Spinal cord (tissue), 10 donors: ENCODE results near the gene XYLT1. TPM values are rescaled to one million over a fixed set of nuclear protein-coding genes. Genes with fewer than 3 reads are reported as not detected.

Source experiments
- DNase-seq, 6 donors: peaks; one replicate each; pipeline versions ENCODE4 v3.0.0 to v3.0.0-alpha.2; 2013 to 2015; ENCODE audit warnings: low spot score in 6 of 6, low read depth in 4 of 6
- H3K27ac ChIP-seq: one replicate; pipeline ENCODE4 v1.5.1; 2013; ENCODE audit warnings: low read depth, low read length, control low read depth
- H3K27me3 ChIP-seq: one replicate; pipeline ENCODE4 v1.6.1; 2013; ENCODE audit warnings: low read length; ENCODE audit not compliant: control insufficient read depth, insufficient read depth
- H3K36me3 ChIP-seq: one replicate; pipeline ENCODE4 v1.6.1; 2013; ENCODE audit warnings: low read length; ENCODE audit not compliant: control insufficient read depth, insufficient read depth
- H3K4me1 ChIP-seq: one replicate; pipeline ENCODE4 v1.6.1; 2013; ENCODE audit warnings: low read length; ENCODE audit not compliant: control insufficient read depth, insufficient read depth
- H3K4me3 ChIP-seq: one replicate; pipeline ENCODE4 v1.5.1; 2013; ENCODE audit warnings: low read depth, low read length, control low read depth
- H3K9me3 ChIP-seq: one replicate; pipeline ENCODE4 v1.6.1; 2013; ENCODE audit warnings: low read length; ENCODE audit not compliant: control insufficient read depth, insufficient read depth
- WGBS: methylation state at CpG from one replicate; pipeline ENCODE4 v1.1.5; 2013; ENCODE audit warnings: missing lambda C conversion rate; ENCODE audit not compliant: insufficient coverage; 5-methylcytosine and 5-hydroxymethylcytosine counted together
- polyA plus RNA-seq, 2 donors: library from polyadenylated mRNA; unstranded; fragments of 120-200 nt; gene quantifications; one replicate each; pipeline ENCODE4 v1.2.1, GENCODE V29; 2013; ENCODE audit not compliant: insufficient read length in 2 of 2
- total RNA-seq, 2 donors: library from RNA; depleted of rRNA in 1 of 2; stranded (reverse); fragments of 120-200 nt in 1 of 2; fragments of >200 nt in 1 of 2; gene quantifications; one replicate each; pipeline versions ENCODE4 v1.2.3 to v1.2.4, GENCODE V29; 2013 to 2014
- donor health status: healthy.

XYLT1 gene
- total and polyA plus RNA-seq, 4 donors, result 13.0 to 17.0 (median 15.2) TPM

- H3K27ac ChIP-seq, result no peak overlapping the region
- 89% methylated on average over 4 of the region's 4 CpGs for WGBS
Measured at GRCh38 chr16:17330044-17330443, 140.7 kb downstream of the XYLT1 start.

GRCh38 chr16:17329391-17329790, 141.4 kb downstream of the XYLT1 start:
- H3K4me3 ChIP-seq, result no peak overlapping the region
- H3K36me3 ChIP-seq, result no peaks in the 10 kb centered on the region
- no peaks in the 10 kb centered on the region for H3K27me3 ChIP-seq
- no peak overlapping the region for H3K27ac ChIP-seq
- peaks cover 5% of the 10 kb centered on the region for H3K4me1 ChIP-seq
- no peak for DNase-seq
- H3K9me3 ChIP-seq, result no peaks in the 10 kb centered on the region
- WGBS, result 91% methylated on average over 4 of the region's 5 CpGs

More at GRCh38 chr16:17330044-17330443, 140.7 kb downstream of the XYLT1 start:
- no peak overlapping the region for H3K4me3 ChIP-seq
- no peaks in the 10 kb centered on the region for H3K9me3 ChIP-seq
- no peaks in the 10 kb centered on the region for H3K36me3 ChIP-seq
- DNase-seq, result peak in 1 of 6 donors; percentile 57
- no peaks in the 10 kb centered on the region for H3K27me3 ChIP-seq
- peaks cover 4% of the 10 kb centered on the region for H3K4me1 ChIP-seq

DNA sequence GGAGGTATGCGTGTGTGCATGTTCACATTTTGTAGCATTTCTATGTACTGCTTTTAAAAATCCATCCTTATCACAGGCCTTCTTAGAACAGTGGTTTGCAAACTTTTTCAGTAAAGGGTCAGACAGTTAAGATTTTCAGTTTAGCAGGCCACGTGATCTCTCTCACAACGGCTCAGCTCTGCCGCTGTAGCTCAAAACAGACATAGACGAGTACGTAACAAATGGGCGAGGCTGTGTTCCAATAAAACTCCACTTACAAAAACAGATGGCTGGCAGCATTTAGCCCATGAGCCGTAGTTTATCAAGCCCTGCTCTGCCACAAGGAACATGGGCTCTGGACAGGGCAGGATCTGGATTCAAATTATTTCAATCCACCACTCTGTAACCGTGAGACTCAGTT, 141.8 kb downstream of the XYLT1 start:
- H3K4me1 ChIP-seq, result peaks cover 9% of the 10 kb centered on the region
- DNase-seq, result peak in 2 of 6 donors; percentile 54 to 93
- no peaks in the 10 kb centered on the region for H3K9me3 ChIP-seq
- H3K4me3 ChIP-seq, result no peak overlapping the region
- no peaks in the 10 kb centered on the region for H3K27me3 ChIP-seq
- H3K27ac ChIP-seq, result no peak overlapping the region
- WGBS, result 44% methylated on average over 5 of the region's 9 CpGs
- no peaks in the 10 kb centered on the region for H3K36me3 ChIP-seq

DNA sequence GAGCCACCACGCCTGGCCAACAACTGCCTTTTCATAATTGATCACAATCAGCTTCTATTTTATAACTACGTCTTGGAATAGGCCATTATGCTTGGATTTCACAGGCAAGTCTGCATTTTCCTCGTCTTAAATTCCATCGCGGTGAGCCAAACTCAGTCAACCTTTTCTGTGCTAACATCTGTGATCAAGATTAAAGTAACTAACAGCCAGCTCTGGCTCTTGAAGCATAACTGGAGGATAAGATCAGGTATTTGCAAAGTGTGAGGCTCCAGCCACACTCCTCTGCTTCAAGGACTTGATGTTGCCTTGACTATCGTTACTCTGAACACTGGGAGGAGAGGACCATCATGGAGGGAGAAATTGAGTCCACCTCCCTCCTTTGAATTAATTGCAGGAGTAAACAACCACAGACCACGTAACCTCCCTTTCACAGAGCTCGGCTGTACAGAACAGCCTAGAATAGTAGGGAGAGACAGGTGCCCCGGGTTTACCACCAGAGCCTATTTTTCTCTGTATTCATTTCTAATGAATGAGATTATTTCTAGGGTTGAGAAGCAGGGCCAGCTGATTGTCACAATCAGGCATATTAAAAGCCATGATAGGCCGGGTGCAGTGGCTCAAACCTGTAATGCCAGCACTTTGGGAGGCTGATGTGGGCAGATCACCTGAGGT, 143.0 kb downstream of the XYLT1 start:
- Histone ChIP-seq H3K27me3 (no peaks in the 10 kb centered on the region), H3K9me3 (no peaks in the 10 kb centered on the region), H3K27ac (no peak overlapping the region), H3K4me1 (peaks cover 14% of the 10 kb centered on the region), H3K36me3 (no peaks in the 10 kb centered on the region), H3K4me3 (no peak overlapping the region)
- DNase-seq, result no peak
- WGBS, result 74% methylated on average over 4 of the region's 10 CpGs

GRCh38 chr16:17325476-17326143, 145.2 kb downstream of the XYLT1 start:
- H3K4me1 ChIP-seq, result peaks cover 11% of the 10 kb centered on the region
- DNase-seq, result no peak
- H3K4me3 ChIP-seq, result no peak overlapping the region
- WGBS, result 100% methylated on average over 1 of the region's 8 CpGs
- H3K36me3 ChIP-seq, result no peaks in the 10 kb centered on the region
- H3K9me3 ChIP-seq, result no peaks in the 10 kb centered on the region
- H3K27me3 ChIP-seq, result no peaks in the 10 kb centered on the region
- H3K27ac ChIP-seq, result no peak overlapping the region

DNA sequence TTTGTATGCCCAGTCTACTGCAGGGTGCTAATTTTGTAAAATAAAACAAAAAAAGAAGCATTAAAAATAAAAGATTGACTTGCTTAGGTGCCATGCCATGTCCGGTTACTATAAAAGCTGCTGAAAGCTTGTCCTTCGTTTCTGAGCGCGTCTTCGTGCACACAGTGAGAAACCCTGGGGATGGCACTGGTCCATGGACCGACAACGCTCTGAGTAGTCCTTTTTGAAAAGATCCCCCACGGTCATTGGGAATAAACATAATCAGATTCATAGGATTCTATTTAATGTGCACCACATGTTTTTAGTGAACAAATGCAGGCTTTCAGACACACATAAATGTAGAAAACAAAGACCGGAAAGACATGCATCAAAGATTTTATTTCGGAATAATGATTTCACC, 146.3 kb downstream of the XYLT1 start:
- Histone ChIP-seq H3K4me3 (no peak overlapping the region), H3K9me3 (no peaks in the 10 kb centered on the region), H3K27me3 (no peaks in the 10 kb centered on the region), H3K4me1 (peaks cover 11% of the 10 kb centered on the region), H3K36me3 (no peaks in the 10 kb centered on the region), H3K27ac (no peak overlapping the region)
- DNase-seq, result peak in 1 of 6 donors; percentile 45
- WGBS, result 36% methylated on average over 5 of the region's 10 CpGs

- Histone ChIP-seq H3K27me3 (no peaks in the 10 kb centered on the region), H3K4me1 (peaks cover 11% of the 10 kb centered on the region), H3K4me3 (no peak overlapping the region), H3K9me3 (no peaks in the 10 kb centered on the region), H3K36me3 (no peaks in the 10 kb centered on the region), H3K27ac (no peak overlapping the region)
- WGBS, result 24% methylated on average over 8 of the region's 10 CpGs
- peak in 4 of 6 donors; percentile 55 to 98 (median 66) for DNase-seq
Measured at GRCh38 chr16:17323171-17323570, 147.6 kb downstream of the XYLT1 start.

DNA sequence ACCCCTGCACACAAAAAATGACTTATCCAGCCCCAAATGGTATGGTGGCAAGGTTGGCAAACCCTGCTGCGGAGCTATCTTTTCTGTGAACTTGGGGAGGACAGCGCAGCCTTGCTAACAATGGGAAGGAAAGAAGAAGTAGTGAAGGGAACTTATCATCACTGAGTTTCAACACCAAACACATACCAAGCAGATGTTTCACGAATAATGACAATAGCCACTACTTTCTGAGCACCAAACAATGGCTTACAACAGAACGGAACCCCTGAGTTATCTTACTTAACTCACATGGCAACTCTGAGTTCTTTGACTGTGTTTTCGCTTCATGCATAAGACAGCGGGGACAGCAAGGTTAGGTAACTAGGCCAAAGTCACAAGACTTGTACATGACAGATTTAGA, 148.9 kb downstream of the XYLT1 start:
- WGBS, result 88% methylated on average over 4 of the region's 6 CpGs
- Histone ChIP-seq H3K36me3 (no peaks in the 10 kb centered on the region), H3K27ac (no peak overlapping the region), H3K9me3 (no peaks in the 10 kb centered on the region), H3K4me1 (peaks cover 11% of the 10 kb centered on the region), H3K27me3 (no peaks in the 10 kb centered on the region), H3K4me3 (no peak overlapping the region)
- DNase-seq, result no peak

GRCh38 chr16:17320009-17320408, 150.8 kb downstream of the XYLT1 start:
- no peak overlapping the region for H3K4me3 ChIP-seq
- DNase-seq, result no peak
- H3K4me1 ChIP-seq, result peaks cover 11% of the 10 kb centered on the region
- no peaks in the 10 kb centered on the region for H3K9me3 ChIP-seq
- H3K27ac ChIP-seq, result no peak overlapping the region
- no peaks in the 10 kb centered on the region for H3K36me3 ChIP-seq
- WGBS, result no CpG with 5 or more reads among the region's 3 CpGs
- no peaks in the 10 kb centered on the region for H3K27me3 ChIP-seq

- no peak overlapping the region for H3K27ac ChIP-seq
Measured at GRCh38 chr16:17318238-17318637, 152.5 kb downstream of the XYLT1 start.

More at GRCh38 chr16:17318238-17318637, 152.5 kb downstream of the XYLT1 start:
- no peaks in the 10 kb centered on the region for H3K9me3 ChIP-seq
- H3K36me3 ChIP-seq, result no peaks in the 10 kb centered on the region
- no peak overlapping the region for H3K4me3 ChIP-seq
- H3K27me3 ChIP-seq, result no peaks in the 10 kb centered on the region
- WGBS, result 60% methylated on average over 3 of the region's 5 CpGs
- H3K4me1 ChIP-seq, result peaks cover 17% of the 10 kb centered on the region
- DNase-seq, result peak in 1 of 6 donors; percentile 59
